Activated CD4-positive, alpha-beta T cell treated with anti-CD3 and anti-CD28 coated beads, Interleukin-2, amount 10 ng/mL, durations not matched to agents 7 days and 5 days (primary cell): ENCODE measurements around the gene EBLN1. TPM values are rescaled to one million over a fixed set of nuclear protein-coding genes. Genes with fewer than 3 reads are reported as not detected.

Source experiments
- CTCF ChIA-PET: fragments of 350-600 bp; sonication (Branson Sonifier 250); formaldehyde crosslinking; loops from one replicate; lab custom pipeline; 2021; ENCODE audit warnings: antibody characterized with exemption; lab: Charles Lee
- POLR2A ChIA-PET: fragments of 350-600 bp; sonication (Branson Sonifier 250); formaldehyde crosslinking; loops from one replicate; lab custom pipeline; 2021; ENCODE audit warnings: antibody characterized with exemption; lab: Charles Lee
- DNase-seq: peaks from one replicate; pipeline ENCODE4 v3.0.0-alpha.2; 2020
- H3K27ac Mint-ChIP-seq: one replicate; pipeline ENCODE4 v1.8.0; 2021; ENCODE audit warnings: mild to moderate bottlenecking, moderate library complexity, mixed read lengths
- H3K27me3 Mint-ChIP-seq: one replicate; pipeline ENCODE4 v1.8.0; 2021; ENCODE audit warnings: mixed read lengths
- H3K36me3 Mint-ChIP-seq: one replicate; pipeline ENCODE4 v1.8.0; 2021; ENCODE audit warnings: low read depth, mixed read lengths
- H3K4me1 Mint-ChIP-seq: one replicate; pipeline ENCODE4 v1.8.0; 2021; ENCODE audit warnings: mixed read lengths
- H3K4me3 Mint-ChIP-seq: one replicate; pipeline ENCODE4 v1.8.0; 2021; ENCODE audit warnings: mild to moderate bottlenecking, moderate library complexity, mixed read lengths
- H3K9me3 Mint-ChIP-seq: one replicate; pipeline ENCODE4 v1.8.0; 2021; ENCODE audit warnings: mixed read lengths
- total RNA-seq, 2 experiments: library from RNA; stranded (reverse); gene quantifications; one replicate each; pipeline ENCODE4 v1.2.3, GENCODE V29; 2021

The EBLN1 gene
- total RNA-seq, 2 experiments from 2014 or later, result not detected

GRCh38 chr10:22246680-22247391, 29.0 kb upstream of the EBLN1 start:
- H3K9me3 Mint-ChIP-seq, result peaks cover 3% of the 10 kb centered on the region
- peak; percentile 20 for DNase-seq
- H3K4me3 Mint-ChIP-seq, result peak overlapping the region; percentile 14

GRCh38 chr10:22245567-22245966, 27.8 kb upstream of the EBLN1 start:
- peaks cover 3% of the 10 kb centered on the region for H3K9me3 Mint-ChIP-seq
- ChIA-PET CTCF (interaction anchor here (0.6 to 2.3 kb wide), 3 partner anchors 13 to 68 kb away, joined by 3 to 7 read pairs (median 5); no protein-coding TSS in a partner anchor), POLR2A (no interaction called here)
- peaks cover 3% of the 10 kb centered on the region for H3K36me3 Mint-ChIP-seq
- H3K4me3 Mint-ChIP-seq, result no peak overlapping the region
- H3K27ac Mint-ChIP-seq, result no peak overlapping the region
- DNase-seq, result no peak
- H3K27me3 Mint-ChIP-seq, result peaks cover 4% of the 10 kb centered on the region
- peaks cover 30% of the 10 kb centered on the region for H3K4me1 Mint-ChIP-seq

More at GRCh38 chr10:22246680-22247391, 29.0 kb upstream of the EBLN1 start:
- ChIA-PET POLR2A (no interaction called here), CTCF (no interaction called here)
- no peaks in the 10 kb centered on the region for H3K27me3 Mint-ChIP-seq
- H3K27ac Mint-ChIP-seq, result peak overlapping the region; percentile 83
- H3K36me3 Mint-ChIP-seq, result peaks cover 5% of the 10 kb centered on the region
- H3K4me1 Mint-ChIP-seq, result peaks cover 37% of the 10 kb centered on the region

DNA sequence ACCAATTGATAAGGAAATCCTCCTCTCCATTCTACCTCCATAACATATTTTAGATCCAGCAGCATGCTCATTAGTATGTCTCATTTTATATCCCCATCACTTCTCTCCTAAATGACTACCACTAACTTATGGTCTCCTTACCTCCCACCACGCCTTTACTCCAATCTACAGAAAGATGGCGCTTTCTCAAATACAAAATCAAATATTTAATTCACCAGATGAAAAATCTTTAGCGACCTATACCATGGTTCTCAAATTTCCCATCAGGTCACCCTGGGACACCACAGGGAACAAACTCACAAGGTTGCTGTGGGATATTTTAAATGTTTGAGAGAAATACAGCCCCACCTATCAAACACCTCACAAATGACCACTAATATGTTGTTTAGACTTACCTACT, 27.0 kb upstream of the EBLN1 start:
- H3K4me3 Mint-ChIP-seq, result no peak overlapping the region
- ChIA-PET CTCF (interaction anchor here (1.0 to 2.3 kb wide), 3 partner anchors 12 to 15 kb away, joined by 3 to 7 read pairs (median 5); no protein-coding TSS in a partner anchor), POLR2A (no interaction called here)

DNA sequence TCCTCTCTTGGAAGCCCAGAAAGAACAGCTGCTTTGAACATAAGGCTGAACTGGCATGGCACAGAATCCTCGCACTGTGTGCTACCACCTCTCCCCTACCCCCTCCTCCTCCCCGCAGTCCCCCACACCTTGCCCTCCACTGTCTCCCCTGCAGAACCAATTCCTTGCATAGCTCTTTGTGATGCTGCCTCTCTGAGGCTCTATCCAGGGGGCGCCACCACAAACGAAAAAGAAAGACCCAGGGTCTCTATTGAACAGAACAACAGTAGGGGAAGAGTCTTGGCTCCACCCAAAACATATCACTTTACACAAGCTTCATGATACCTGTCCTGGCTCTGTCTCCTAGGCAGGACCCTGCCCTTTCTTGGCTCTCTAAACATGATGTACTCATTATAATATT, 26.2 kb upstream of the EBLN1 start:
- DNase-seq, result no peak
- Mint-ChIP-seq H3K9me3 (peaks cover 3% of the 10 kb centered on the region), H3K36me3 (peaks cover 3% of the 10 kb centered on the region), H3K4me3 (no peak overlapping the region), H3K27me3 (peaks cover 4% of the 10 kb centered on the region), H3K27ac (no peak overlapping the region), H3K4me1 (peaks cover 24% of the 10 kb centered on the region)
- ChIA-PET POLR2A (no interaction called here), CTCF (interaction anchor here (0.9 to 2.3 kb wide), 4 partner anchors 11 to 96 kb away, joined by 3 to 7 read pairs (median 4); no protein-coding TSS in a partner anchor)

More for the DNA sequence above, 27.0 kb upstream of the EBLN1 start:
- no peak for DNase-seq
- Mint-ChIP-seq H3K27ac (no peak overlapping the region), H3K4me1 (peaks cover 24% of the 10 kb centered on the region), H3K9me3 (peaks cover 3% of the 10 kb centered on the region), H3K36me3 (peaks cover 3% of the 10 kb centered on the region), H3K27me3 (peaks cover 4% of the 10 kb centered on the region)

DNA sequence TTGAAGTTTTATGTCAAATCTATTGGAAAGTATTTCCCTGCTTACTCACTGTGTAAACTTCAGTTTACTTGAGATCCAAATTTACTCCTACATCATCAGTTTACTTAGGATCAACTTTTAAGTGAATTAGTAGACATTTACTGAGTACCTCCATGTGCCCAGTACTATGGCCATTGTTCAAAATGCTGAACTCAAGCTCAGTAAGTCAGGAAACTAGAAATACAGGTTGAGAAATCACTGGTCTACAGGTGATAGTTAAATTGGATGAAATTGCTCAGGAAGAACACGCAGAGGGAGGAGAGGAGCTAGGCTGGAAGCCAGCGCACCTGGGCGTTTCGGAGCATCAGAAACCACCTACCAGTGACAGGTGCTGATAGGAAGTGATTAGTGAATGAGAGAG, 25.5 kb upstream of the EBLN1 start:
- ChIA-PET POLR2A (no interaction called here), CTCF (interaction anchor here (0.6 to 2.3 kb wide), 5 partner anchors 9 to 167 kb away, joined by 3 to 7 read pairs (median 4); no protein-coding TSS in a partner anchor)
- Mint-ChIP-seq H3K36me3 (peaks cover 3% of the 10 kb centered on the region), H3K4me3 (no peak overlapping the region), H3K27me3 (peaks cover 8% of the 10 kb centered on the region), H3K4me1 (peaks cover 22% of the 10 kb centered on the region), H3K9me3 (peaks cover 3% of the 10 kb centered on the region), H3K27ac (no peak overlapping the region)
- DNase-seq, result no peak

DNA sequence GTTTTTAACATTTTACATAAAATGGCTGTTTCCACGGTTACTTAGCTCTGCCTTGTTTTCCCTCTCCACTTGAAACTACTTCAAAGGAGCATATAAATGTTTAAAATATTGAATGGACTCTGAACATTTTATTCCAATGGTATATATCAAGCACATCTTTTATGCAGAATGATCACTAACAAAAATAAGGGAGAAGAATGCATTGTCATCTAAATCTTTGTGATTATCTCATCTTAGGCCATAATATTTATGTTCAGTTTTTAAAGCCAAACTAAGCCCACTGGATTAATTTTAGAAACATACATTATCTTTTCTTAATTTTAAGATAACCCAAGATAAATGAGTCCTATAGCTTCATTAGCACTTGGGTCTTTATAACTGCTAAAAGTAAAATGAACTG, 13.4 kb upstream of the EBLN1 start:
- Mint-ChIP-seq H3K4me3 (no peak overlapping the region), H3K9me3 (no peaks in the 10 kb centered on the region), H3K27ac (no peak overlapping the region), H3K4me1 (peaks cover 29% of the 10 kb centered on the region), H3K27me3 (peaks cover 21% of the 10 kb centered on the region), H3K36me3 (no peaks in the 10 kb centered on the region)
- no peak for DNase-seq
- ChIA-PET CTCF (interaction anchor here (2.3 kb wide), 1 partner anchor 13 kb away, joined by 7 read pairs; no protein-coding TSS in a partner anchor), POLR2A (no interaction called here)

DNA sequence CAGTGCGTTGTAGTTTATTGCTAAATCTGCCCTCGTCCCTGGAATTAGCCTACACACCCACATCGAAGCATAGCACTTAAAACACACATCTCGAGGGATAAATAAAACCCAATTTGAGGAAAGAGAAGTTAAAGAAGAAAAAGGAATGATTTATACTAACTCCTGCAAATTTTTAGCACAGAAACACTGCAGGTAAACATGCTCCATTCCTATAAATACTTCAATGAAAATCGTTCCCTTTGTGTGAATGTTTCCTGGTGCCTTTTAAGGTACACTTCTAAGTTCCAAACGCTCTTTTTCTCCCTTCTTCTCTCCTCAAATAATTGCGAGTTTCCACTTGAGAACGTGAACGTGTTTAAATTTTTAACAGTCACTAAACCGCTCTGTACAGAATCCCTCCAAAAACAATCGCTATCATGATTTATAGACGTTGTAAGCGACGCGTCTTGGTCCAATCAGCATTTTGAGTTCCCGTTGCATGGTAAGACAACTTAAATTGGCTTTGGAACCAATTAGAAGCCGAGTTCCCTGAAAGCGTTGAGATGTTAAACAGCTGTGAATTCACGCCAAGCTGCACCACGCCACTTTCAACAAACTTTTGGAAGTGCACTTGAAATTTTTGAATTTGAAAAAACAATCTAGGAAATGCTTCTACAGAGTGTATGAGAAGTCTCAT, 12.5 kb upstream of the EBLN1 start:
- Mint-ChIP-seq H3K4me1 (peaks cover 29% of the 10 kb centered on the region), H3K4me3 (peak overlapping the region; percentile 76), H3K9me3 (no peaks in the 10 kb centered on the region), H3K36me3 (no peaks in the 10 kb centered on the region), H3K27me3 (peaks cover 17% of the 10 kb centered on the region), H3K27ac (peak overlapping the region; percentile 98)
- CTCF ChIA-PET, result interaction anchor here (2.3 kb wide), 1 partner anchor 14 kb away, joined by 7 read pairs; no protein-coding TSS in a partner anchor
- POLR2A ChIA-PET, result interaction anchor here (0.8 kb wide), 1 partner anchor 868 kb away, joined by 3 read pairs; no protein-coding TSS in a partner anchor
- peak; percentile 64 for DNase-seq

- H3K27ac Mint-ChIP-seq, result peak overlapping the region; percentile 98
- no peaks in the 10 kb centered on the region for H3K36me3 Mint-ChIP-seq
- ChIA-PET CTCF (interaction anchor here (2.3 kb wide), 1 partner anchor 15 kb away, joined by 7 read pairs; no protein-coding TSS in a partner anchor), POLR2A (interaction anchor here (0.8 to 1.3 kb wide), 2 partner anchors 86 to 868 kb away, joined by 3 read pairs; partner anchors contain the start of gene COMMD3)
- H3K4me3 Mint-ChIP-seq, result peak overlapping the region; percentile 76
- peaks cover 29% of the 10 kb centered on the region for H3K4me1 Mint-ChIP-seq
- DNase-seq, result no peak
- no peaks in the 10 kb centered on the region for H3K9me3 Mint-ChIP-seq
- H3K27me3 Mint-ChIP-seq, result peaks cover 15% of the 10 kb centered on the region
Measured at GRCh38 chr10:22229802-22230157, 12.0 kb upstream of the EBLN1 start.

DNA sequence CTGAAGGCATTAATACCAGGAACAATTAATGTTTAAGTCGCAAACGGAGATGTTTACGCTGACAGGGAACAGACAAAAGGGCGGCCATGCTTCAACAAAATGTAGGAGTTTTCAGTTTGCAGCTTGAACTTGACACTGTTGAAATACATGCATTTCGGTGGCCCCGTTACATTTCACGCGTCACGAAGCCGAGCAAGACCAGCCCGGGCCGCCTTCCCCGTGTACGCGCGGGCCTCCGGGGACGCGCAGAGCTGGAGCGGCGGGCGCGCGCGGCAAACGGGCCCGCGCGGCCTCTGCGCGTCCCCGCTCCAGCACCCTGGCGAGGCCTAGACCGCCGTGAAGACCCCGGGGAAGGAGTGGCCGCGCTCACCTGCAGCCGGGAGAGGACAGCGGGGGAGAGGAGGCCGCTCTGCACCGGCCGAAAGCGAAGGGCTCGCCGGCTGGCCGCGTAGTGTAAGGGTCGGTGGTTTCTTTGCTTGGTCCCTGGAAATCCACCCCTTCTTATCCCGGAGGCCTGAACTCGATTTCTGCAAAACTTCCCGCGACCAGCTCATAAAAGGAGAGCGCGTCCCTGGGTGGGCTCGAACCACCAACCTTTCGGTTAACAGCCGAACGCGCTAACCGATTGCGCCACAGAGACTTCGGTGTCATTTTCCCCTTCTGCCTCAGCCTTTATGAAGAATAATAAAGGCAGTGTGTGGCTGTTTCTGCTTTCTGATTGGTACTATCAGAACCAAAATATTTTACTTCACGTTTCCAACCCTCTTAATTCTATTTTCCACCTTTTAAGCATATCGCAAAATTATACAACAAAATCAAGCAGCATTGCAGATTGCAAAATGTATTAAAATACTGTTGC, 11.4 kb upstream of the EBLN1 start:
- H3K4me1 Mint-ChIP-seq, result peaks cover 29% of the 10 kb centered on the region
- H3K36me3 Mint-ChIP-seq, result no peaks in the 10 kb centered on the region
- peak overlapping the region; percentile 76 for H3K4me3 Mint-ChIP-seq
- H3K9me3 Mint-ChIP-seq, result no peaks in the 10 kb centered on the region
- peak; percentile 84 for DNase-seq
- ChIA-PET CTCF (interaction anchor here (1.5 to 2.3 kb wide), 2 partner anchors 15 to 232 kb away, joined by 4 to 7 read pairs; no protein-coding TSS in a partner anchor), POLR2A (interaction anchor here (0.8 to 1.3 kb wide), 3 partner anchors 79 to 869 kb away, joined by 3 read pairs; partner anchors contain the start of gene COMMD3)
- H3K27ac Mint-ChIP-seq, result peak overlapping the region; percentile 98
- H3K27me3 Mint-ChIP-seq, result peaks cover 11% of the 10 kb centered on the region

DNA sequence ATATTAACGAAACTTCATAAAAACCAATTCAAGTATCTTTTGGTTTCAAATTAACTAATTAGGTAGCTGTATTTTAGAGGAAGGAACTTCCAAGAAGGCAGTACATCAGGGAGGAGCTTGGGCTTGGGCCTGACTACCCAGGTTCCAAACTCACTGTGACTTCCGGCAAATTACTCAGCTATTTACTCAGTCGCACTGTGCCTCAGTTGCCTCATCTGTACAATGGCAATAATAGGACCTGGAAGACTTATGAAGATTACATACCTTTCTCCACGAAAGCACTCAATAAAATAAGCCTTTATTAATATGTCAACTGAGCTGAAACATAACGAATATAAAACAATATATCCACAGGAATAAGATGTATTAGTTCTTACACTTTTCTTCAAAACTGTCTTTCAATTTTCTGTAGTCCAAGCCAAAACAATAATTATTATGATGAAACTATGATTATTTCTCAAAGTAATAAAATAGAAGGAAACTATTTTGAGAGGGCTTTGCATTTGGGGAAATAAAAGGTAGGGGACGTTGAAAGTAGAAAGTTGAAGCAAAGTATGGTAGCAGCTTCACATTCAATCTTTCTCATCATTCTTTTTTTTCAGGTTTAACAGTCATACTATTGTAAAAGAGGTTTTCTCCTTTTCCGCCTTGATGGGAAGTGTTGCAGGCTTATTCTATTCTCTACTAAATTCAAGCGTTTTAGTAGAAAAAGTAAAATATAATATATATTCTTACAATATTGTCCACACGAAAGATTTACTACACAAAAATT, 10.5 kb upstream of the EBLN1 start:
- no peaks in the 10 kb centered on the region for H3K36me3 Mint-ChIP-seq
- peak overlapping the region; percentile 76 for H3K4me3 Mint-ChIP-seq
- ChIA-PET CTCF (interaction anchor here (0.6 to 1.5 kb wide), 3 partner anchors 231 to 761 kb away, joined by 3 to 4 read pairs (median 4); no protein-coding TSS in a partner anchor), POLR2A (interaction anchor here (1.0 to 1.3 kb wide), 2 partner anchors 80 to 88 kb away, joined by 3 read pairs; partner anchors contain the start of gene COMMD3)
- H3K27me3 Mint-ChIP-seq, result peaks cover 11% of the 10 kb centered on the region
- no peak for DNase-seq
- H3K4me1 Mint-ChIP-seq, result peaks cover 29% of the 10 kb centered on the region
- peak overlapping the region; percentile 98 for H3K27ac Mint-ChIP-seq
- peaks cover under 1% of the 10 kb centered on the region for H3K9me3 Mint-ChIP-seq

GRCh38 chr10:22226599-22226998, 8.8 kb upstream of the EBLN1 start:
- peaks cover 6% of the 10 kb centered on the region for H3K27me3 Mint-ChIP-seq
- H3K27ac Mint-ChIP-seq, result no peak overlapping the region
- ChIA-PET CTCF (interaction anchor here (0.8 kb wide), 1 partner anchor 188 kb away, joined by 3 read pairs; no protein-coding TSS in a partner anchor), POLR2A (no interaction called here)
- peaks cover 2% of the 10 kb centered on the region for H3K36me3 Mint-ChIP-seq
- DNase-seq, result no peak
- H3K4me3 Mint-ChIP-seq, result no peak overlapping the region
- peaks cover 41% of the 10 kb centered on the region for H3K4me1 Mint-ChIP-seq
- peaks cover 6% of the 10 kb centered on the region for H3K9me3 Mint-ChIP-seq
